Eye (tissue), 1 donor: ENCODE data around the gene GMEB2.

Source experiments
- DNase-seq: peaks from one replicate; pipeline ENCODE4 v3.0.0-alpha.2; 2015

Gene GMEB2

GRCh38 chr20:63542696-63543095 lies 84.2 kb downstream of the GMEB2 start:
- peak; percentile 0 for DNase-seq

DNA sequence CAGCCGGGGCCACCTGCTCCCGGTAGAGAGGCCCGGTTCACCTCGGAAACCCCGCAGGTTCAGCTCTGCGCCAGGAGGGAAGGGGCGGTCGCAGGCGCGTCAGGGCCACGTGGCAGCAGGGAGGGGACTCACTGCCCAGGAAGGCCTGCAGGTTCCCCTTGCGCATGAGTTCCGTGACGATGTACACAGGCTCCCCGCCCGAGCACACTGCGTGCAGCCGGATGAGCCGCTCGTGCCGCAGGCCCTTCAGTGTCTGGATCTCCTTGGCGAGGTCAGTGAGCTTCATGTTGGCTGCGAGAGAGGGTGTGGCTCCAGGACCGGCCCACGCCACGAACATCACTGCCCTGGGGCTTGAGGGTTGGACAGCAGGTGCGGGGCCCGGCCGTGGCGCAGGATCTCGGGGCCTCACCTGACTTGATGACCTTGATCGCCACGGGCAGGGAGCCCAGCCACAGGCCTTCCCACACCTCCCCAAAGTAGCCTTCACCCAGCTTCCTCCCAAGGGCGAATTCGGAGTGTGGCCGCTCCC lies 84.8 kb downstream of the GMEB2 start:
- peak; percentile 0 for DNase-seq

- no peak for DNase-seq
Observed at GRCh38 chr20:63541371-63541770, 85.5 kb downstream of the GMEB2 start.

GRCh38 chr20:63540417-63541186 lies 86.3 kb downstream of the GMEB2 start:
- DNase-seq: peak; percentile 66

DNA sequence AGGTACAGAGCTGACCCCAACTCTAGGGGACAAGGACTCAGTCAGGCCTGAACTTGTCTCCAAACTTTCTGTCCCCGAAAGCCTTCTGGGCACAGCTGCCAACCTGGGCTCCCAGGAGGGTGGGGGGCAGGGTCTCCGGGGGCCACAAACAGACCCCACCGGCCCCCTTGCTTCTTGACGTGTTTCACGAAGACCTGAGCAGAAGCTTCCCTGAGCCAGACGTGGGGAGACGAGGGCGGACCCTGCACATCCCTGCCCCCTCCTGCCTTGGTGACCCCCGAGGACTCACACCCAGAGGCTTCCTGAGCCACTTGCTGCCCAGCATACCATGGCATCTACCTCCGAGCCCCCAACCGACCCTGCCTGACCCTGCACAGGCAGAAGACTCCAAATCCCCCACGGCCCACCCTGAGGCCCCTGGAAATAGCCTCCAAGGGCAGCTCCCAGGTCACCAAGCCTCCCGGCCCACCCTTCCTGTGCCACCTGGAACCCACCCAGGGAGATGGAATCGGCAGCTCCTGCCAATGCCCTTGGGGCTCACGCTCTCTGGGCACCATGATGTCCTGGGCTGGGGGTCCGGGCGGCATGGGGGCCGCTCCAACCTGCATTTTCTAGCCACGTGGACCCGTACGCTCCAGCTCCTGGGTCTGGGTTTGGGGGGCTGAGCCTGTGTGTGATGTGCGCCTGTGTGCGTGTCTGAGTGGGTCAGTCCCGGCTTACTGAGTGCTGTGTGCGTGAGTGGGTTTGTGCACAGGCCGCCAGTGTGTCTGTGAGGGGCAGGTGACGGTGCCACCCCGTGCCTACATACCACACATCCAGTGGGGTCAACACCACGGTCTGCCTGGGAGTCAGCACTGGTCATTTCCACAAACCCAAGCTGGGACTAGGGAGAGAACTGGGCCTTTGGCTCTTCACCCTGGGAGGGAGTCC lies 87.2 kb downstream of the GMEB2 start:
- no peak for DNase-seq

DNA sequence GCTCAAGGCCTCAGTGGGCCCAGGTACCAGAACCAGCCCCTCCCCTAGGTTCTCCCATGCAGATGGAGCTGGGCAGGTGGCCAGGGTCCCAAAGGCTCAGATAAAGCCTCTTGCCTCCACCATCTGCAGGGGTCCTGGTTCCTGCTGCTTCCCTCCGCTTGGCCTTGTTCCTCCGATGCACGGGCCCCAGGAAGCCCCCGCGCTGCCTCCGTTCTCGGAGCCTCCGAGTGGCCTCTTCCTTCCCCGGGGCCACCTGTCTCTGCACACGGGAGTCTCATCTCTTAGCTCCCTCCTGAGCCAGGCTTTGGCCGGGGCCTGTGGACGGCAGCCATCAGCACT lies 87.8 kb downstream of the GMEB2 start:
- DNase-seq: no peak

- no peak for DNase-seq
Observed at GRCh38 chr20:63538204-63539091, 88.5 kb downstream of the GMEB2 start.
